Ecto neural progenitor cell (in vitro differentiated cells): ENCODE results near the gene NR5A2.

ENCODE experiments used
- DNase-seq: peaks from one replicate; pipeline ENCODE4 v3.0.0-alpha.2; 2018; ENCODE audit warnings: low spot score

NR5A2 gene

DNA sequence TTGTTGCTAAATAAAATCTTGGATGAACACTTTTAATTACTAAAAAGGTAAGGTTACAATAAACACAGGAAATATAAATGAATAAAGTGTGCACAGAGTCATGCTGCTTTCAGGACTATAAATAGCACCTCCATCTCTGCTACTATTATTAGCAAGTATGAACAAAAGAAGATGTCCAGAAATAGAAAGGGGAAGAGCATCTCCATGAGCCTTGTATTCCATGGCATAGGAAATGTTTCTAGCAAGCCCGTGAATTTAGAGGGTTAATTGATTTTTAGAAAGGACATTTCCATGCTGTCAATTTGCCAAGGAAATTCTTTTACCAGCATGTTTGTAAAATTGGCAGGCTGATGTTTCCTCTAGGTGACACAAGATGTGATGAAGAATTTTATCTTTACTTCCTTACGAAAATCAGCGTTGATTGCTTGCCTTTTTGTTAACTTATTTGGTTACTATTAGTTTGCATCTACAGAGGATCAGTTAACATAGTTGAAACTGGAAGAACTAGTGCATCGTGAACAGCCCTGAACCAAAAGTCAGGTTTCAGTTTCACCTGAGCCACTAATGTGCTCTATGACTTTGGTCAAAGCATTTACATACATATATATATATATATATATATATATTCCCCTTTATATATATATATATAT is 45.3 kb downstream of the NR5A2 start:
- DNase-seq: no peak

DNA sequence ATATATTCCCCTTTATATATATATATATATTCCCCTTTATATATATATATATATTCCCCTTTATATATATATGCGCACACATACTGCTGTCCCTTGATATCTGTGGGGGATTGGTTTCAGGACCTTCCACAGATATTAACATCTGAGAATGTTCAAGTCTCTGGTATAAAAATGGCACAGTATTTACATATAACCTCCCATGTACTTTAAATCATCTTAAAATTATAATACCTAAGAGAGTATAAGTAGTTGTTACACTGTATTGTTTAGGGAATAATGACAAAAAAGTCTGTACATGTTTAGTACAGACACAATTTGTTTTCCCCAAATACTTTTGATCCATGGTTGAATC is 45.8 kb downstream of the NR5A2 start:
- no peak for DNase-seq

DNA sequence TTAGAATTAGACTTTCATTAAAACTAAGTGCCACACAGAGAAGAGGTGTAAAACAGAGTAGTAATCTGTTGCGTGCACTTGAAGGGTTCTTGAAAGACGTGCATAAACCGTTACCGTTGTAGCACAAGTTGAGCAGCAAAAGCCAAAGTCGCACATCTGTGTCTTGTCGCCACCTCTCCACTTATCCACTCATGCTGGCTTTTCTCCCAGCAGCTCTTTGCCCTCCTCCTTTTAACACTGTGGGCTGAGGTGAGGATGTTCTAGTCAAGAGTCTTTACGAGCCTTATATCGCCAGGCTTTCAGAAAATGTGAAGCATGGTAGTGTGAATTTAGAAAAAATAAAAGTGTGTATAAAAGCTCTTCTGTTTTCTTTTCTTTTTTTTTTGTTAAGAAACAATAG is 48.0 kb downstream of the NR5A2 start:
- DNase-seq: no peak

DNA sequence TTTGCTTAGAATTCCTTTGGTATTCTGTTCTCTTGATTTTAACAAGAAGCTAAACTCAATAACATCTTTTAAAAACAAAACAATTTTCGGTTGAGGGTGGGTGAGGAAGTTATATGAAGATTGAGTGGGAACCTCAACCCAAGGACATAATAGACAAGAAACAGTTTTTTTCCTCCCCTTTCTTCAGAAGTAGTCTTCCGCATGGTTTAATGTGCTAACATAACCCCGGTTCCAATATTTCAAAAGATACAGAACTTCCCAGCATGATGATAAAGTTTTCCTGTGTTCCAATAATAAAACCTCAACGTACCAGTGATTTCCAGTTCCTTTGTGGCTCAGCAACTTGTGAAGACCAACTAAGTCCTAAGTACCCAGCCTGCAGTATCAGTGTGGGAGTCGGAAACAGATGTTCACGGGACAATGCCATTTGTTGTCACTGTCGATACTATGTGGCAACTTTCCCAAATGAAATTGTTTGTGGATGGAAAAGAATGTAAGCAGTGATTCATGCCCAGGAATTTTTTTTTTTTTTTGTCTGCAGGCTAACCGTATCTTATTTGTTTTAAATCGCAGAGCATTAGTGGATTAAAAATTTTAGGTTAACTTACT is 48.5 kb downstream of the NR5A2 start:
- no peak for DNase-seq

DNA sequence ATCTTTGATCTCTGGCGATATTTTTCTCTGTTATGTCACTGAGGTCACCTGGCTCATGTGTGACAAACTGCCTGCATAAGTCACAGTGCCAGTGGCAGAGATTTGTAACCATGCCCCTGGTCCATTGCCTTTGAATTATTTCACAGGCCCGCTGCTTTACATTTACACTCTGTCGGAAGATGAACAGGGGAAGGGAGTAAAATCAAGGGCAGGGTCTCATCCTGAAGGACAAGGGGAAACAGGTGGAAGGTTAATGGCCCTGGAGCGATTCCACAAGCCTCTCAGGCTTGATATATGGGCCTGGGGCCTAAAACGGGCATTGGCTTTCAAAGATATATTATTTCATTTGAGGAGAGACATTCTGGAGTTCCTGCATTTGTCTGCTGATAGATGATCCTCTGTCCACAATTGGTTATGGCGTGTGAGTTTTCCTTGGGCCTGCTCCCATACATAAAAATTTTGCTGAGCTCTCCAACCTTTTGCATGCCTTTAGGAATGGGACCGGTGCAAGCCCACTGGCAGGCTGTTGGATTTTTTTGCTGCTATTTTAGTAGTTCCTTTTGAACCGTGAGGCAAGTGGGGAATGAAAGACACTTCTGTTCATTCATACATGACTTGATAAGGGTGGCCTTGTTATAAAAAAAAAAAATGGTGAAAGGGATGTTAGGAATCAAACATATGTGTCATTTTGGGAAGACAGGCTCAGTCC is 51.9 kb downstream of the NR5A2 start:
- no peak for DNase-seq

DNA sequence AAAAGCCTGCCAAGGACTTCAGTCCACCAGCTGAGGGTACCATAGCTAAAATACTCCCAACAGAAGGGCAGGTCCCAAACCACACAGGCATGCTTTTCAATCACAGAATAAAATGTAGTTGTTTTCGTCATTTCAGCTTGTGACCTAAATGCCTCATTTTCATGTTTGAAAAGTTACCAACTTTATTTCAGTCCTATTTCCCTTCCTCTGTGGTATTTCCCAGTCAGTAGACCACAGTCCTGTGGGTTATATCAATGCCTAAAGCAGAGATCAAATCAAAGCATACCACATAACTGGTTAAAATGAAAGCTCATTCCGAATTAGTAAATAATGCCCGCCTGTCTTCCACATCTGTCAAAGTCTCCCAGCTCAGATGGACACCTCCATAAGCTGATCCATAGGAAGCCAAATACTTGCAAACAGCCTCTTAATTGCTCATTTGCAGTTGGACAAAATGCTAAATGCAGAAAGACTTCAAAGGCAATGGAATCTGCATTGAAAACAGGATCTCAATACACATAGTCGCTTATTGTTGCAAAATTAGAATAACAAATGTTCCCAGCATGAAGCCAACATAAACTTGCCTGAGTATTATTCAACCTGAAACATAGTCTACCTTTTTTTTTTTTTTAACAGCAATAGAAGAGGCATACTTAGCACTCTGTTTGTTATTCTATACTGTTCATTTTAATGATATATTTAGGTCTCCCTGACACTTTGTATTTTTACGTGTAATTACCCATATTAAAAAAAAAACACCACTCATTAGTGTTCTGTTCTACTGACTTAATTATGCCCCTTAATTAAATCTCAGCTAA is 53.9 kb downstream of the NR5A2 start:
- DNase-seq: no peak

DNA sequence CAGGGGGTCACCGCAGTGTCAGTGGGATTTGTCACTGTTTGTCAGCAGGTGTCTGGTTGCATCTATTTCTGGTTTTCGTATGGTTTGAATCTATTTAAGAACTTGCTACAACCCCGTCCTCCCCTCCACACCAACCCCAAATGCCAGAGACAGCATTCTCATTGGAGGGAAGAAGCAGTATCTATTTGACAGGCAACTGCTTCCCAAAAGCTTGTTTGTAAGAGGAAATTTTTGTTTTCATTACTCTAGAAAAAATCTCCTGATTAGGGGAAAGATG is 54.4 kb downstream of the NR5A2 start:
- DNase-seq: no peak

DNA sequence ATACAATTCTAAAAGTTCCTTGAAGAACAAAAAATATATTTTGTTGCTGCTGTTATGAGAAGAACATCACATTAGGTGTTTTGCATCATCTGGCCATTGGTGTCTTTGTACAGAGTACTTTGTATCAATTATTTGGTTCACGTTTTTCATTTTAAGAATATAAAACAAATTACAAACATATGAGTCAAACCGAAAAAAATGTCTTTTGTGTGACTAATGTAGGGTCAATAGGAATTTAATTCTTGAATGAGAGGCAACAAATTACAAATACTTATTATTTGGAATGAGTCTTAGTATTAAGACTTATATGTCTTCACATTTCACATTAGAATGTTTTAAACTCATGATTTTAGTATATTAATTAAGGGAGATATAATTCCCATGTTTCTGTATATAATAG is 54.8 kb downstream of the NR5A2 start:
- no peak for DNase-seq

DNA sequence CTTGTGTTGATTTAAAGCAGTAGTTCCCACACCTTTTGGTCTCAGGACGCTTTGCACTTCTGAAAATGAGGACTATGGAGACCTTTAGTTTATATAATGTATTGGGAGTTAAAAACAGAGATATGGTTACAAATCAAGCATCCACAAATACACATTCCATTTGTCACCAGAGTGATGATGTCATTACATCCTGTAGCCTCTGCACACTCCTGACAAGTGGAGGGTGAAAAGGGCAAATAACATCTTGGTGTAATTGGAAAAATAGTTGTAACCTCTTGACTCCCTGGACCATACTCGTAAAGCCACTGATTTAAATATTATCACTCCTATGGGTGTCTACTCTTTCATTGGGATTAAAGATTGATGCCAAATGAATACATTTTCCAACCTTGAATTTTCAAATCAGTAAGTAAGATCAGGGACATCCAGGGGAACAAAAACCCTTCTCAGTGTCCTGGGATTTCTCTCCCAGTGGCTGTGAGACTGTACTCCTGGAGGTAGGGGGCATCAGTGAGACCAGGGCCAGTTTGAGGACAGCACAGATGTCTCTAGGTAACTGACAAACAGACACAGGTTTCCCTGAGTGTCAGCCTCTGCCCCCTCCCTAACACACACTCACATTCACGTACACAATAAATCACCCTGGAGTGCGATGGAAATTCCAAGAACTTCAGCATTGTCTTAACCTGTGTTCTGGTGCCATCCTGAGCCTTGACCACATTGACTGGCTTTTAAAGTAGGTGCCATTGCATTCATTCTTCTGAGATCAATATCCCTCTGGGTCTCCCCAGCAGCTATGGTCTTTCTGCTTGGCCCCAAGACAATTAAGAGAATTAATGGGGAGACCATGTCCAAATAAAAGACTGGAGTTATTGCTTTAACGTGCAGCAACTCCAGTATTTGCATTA is 63.0 kb downstream of the NR5A2 start:
- no peak for DNase-seq

DNA sequence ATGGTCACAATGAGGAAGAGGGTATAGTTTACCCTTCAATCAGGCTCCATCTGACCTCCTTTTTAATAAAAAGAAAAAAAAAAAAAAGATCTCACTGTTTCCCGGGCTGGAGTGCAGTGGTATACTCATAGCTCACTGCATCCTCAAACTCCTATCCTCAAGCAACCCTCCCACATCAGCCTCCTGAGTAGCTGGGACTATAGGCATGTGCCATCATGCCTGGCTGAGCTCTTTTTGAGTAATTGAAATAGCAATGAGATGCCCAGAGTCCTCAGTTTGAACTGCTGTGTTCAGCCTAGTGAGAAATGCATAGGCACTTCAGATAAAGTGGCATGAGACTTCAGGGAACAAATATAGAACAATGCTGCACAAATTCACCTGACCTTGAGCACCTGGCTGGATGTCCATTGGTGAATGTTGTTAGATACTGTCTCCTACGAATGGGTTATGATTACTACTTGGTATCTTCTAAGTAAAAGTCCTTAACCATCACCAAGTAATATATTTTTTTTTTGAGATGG is 67.6 kb downstream of the NR5A2 start:
- DNase-seq: no peak

DNA sequence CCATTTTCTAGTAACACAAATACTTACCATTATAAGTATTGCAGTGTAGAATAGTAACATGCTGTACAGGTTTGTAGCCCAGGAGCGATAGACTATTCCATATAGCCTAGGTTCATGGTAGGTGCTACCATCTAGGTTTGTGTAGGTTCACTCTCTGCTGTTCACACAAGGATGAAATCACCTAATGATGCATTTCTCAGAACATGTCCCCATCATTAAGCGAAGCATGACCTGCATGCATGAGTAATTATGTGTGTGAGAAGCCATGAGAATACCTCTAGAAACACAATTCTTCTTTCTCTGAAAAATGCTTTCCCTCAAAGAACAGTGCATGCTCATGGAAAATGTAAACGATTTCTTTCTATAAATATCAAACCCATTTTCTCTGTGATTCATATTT is 69.3 kb downstream of the NR5A2 start:
- no peak for DNase-seq

DNA sequence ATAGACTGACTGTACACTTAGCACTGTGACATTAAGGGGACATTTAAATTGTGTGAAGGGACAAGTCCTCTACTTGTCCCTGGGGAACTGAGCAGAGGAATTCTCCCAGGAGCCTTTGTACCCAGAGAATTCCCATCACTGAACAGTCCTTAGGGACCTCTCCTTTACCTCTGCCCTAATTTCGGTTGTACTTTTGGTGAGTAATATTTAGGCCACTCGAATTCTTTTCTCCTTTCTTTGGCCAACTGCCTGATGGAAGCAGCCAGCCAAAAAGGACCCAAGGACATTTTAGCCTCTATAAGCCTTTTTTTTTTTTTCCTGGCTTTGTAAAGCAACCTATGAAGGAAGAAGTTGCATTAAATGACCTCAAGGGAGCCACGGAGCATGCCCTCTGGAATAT is 71.5 kb downstream of the NR5A2 start:
- DNase-seq: no peak

DNA sequence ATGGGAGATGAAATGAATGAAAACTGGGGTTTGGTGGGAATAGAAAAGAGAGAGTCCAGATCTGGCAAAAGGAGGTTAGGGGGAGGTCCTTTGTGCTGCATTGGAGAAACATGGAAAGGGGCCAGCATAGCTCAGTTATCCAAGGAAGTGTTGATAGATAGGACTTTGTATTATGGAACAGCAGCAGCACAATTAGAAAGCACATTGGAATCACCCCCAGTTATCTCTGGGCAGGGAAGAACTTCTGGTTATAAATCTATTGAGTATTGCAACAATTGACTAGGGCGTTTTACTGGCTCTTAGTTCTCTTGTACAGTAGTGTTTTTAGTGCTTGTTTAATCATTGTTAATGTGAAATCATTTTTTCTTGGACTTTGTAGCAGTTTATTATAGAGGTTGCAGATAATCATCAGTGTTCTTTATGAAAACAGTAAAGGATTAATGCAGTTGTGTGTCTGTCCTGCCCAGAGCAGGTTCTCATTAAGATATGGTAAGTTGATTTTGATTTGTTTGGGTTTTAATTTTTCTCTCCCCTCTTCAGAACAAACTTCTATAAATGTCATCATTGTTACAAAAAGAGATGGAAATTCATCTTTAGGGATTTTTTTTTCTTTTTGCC is 76.6 kb downstream of the NR5A2 start:
- no peak for DNase-seq

DNA sequence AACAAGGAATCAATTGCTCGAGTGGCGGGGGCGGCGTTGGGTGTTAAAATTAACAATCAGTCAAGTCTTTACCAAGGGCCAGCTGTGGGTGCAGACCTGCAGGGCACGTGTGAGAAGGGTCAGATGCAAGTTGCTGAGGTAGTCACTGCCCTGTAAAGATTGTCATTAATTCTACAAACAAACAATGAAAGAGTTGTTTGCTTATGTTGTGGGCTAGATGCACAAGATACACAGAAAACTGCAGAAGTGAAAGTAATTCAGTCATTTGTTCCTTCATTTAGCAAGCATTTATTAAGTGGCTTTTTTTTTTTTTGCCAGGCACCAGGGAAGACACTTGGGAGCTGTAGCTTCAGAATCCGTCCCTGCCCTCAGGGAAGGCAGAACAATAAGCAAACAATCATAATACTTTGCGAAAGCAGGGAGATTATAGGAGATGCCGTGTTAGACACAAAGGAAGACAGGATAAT is 79.5 kb downstream of the NR5A2 start:
- no peak for DNase-seq

DNA sequence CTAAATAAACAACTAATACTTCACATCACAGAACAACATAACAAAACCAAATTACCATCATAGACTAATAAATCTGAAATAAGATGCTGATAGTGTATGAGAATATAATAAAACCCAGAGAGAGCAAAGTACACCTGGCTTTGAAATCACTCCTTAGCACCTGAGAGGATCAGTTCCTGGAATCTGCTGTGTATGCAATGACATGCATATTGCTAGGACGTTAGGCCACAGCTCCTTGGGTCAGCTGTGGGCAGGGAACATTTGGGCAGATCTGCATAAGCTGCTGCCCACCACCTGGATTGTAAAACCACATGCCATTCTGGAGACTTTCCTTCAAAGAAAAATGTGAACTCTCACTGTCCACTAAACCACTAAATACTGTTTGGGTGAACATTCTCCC is 81.1 kb downstream of the NR5A2 start:
- no peak for DNase-seq

DNA sequence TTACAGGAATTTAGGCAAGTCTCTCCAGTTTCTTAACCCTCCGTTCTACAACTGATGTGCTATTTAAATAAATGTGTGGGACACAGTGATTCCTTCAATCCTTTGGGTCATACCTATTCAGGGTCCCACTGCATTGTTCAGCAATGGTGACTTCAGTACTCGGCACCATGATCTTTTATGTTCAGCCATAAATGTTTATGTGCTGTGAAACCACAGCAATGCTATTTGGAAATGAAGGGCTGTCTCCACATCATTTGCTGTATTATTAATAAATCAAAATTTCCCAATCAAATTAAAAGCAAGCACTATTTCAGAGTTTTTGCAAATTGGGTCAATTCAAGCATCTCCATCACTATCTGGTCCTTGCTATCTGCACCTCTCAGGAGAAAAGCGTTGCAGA is 84.8 kb downstream of the NR5A2 start:
- DNase-seq: no peak

DNA sequence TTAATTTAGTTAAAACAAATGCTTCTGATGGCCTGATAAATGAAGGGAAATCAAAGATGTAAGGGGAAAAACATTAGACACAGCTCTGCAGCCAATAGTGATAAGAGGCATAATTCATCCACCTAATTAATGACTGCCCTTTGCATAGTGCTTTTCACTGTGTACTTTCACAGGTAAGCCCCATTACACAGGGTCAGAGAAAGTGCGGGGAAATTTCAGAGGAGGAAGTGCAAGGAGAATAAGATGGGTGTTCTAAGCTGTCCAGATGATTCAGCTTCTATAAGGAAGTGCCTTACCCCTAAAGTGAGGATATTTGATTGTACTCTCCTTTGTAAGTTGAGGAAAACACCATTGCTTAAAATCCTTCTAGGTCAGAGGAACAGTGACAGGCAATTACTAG is 88.0 kb downstream of the NR5A2 start:
- no peak for DNase-seq

DNA sequence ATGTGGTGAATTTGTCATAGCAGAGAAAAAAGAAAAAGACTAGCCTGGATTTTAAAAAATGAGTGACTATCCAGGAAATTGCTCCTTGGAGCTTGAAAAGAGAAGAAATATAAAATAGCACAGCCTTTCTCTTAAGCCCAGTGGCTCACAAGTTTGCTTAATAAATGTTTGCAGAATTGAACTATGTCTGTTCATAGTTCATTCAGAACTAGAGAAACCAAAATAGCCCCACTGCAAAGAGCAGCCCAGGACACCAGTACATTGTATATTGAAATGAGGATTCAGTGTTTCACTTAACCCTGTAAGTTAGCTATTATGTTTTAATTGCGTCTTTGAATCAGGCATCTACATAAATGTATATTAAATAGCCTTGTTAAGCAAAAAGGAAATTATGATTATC is 88.8 kb downstream of the NR5A2 start:
- no peak for DNase-seq

DNA sequence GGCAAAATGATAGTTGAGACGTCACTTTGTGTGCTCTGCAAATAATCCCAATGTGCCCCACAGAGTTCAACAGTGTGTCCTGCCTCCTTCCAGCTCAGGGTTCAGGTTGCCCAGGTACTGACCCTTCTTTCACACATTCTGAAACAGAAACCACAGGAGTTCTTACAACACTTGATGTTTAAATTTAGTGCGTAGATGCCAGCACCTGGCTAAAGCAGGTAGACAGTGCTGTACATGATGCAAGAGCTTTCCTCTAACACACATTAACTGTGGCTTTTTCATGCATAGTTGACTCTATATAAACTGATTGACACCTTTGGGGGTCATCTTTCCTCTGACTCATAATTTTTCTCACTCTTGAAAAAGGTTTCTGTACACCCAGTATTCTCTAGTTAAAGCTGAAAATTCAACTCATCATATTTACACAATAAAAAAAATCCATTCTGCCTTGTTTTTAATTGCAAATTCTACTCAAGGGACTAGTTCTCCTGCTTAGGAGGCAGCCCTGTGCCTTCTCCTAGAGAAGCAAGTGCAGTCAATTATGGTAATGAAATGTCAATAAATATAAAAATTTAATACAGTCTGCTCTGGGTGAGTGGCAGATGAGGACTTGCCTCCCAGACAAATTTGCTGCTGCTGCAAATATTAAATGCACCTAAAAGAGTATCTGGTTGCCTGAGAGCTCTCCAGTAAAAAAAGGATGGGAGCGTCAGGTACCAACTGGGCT is 91.4 kb downstream of the NR5A2 start:
- no peak for DNase-seq

DNA sequence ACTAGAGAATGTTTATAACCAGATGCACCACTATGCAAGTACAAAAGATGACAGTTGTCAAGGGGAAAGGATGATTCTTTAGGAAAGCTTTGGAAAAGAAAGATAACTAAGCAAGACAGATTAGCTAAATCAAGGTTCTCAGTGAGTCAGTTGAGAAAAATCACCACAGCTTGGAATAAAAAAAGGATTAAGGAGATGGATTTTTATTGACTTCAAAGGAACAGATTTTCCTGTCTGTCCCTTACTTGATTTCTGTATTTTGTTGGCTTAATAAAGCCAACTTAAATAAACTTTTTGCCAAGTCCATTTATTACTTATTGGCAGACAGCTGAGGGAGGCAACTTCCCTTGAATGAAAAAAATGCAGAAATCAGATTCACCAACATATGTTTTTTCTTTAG is 93.9 kb downstream of the NR5A2 start:
- DNase-seq: no peak

DNA sequence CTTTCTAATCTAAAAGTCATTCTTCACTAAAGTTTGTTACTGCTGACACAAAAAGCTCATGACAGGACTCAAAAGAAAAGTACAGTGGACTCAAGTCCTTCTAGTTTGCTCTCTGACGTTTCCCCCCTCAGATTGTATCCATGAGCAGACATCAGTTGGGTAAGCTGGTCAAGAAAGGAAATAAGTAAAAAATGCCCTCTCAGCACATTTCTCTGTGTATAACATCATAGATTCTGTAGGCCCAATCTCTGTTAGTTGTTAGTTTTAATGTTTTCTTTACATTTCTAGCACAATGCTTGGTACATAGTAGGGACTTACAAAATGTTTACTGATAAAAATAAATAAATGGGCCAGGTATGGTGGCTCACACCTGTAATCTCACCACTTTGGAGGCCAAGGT is 96.8 kb downstream of the NR5A2 start:
- DNase-seq: no peak
